Loucy (cell line): ENCODE results near the gene MOB1A.

Experiments used
- H2AFZ ChIP-seq: fragments of 200-600 bp; sonication (generic); 2 replicates; pipeline ENCODE4 v1.6.0; 2016; ENCODE audit warnings: antibody characterized with exemption, mild to moderate bottlenecking, low read length, moderate library complexity
- H3F3A ChIP-seq: fragments of 200-600 bp; 2 replicates; pipeline ENCODE4 v1.6.0; 2016; ENCODE audit warnings: antibody characterized with exemption, low read depth, mild to moderate bottlenecking
- H3K27me3 ChIP-seq: fragments of 200-600 bp; sonication (generic); 2 replicates; pipeline ENCODE4 v1.6.1; 2014; ENCODE audit warnings: low read length, mild to moderate bottlenecking; ENCODE audit not compliant: insufficient read depth, poor library complexity, severe bottlenecking
- H3K36me3 ChIP-seq: fragments of 200-600 bp; sonication (generic); 2 replicates; pipeline ENCODE4 v1.6.1; 2016; ENCODE audit warnings: low read length; ENCODE audit not compliant: insufficient read depth
- H3K4me1 ChIP-seq: fragments of 200-600 bp; sonication (generic); 2 replicates; pipeline ENCODE4 v1.5.1; 2014; ENCODE audit warnings: low read length, mild to moderate bottlenecking; ENCODE audit not compliant: insufficient read depth, poor library complexity, severe bottlenecking
- H3K4me2 ChIP-seq: fragments of 200-600 bp; sonication (generic); 2 replicates; pipeline ENCODE4 v1.6.0; 2014; ENCODE audit warnings: antibody characterized with exemption, low read length, low read depth, mild to moderate bottlenecking; ENCODE audit not compliant: poor library complexity, severe bottlenecking
- H3K4me3 ChIP-seq: fragments of 200-600 bp; sonication (generic); 2 replicates; pipeline ENCODE4 v1.5.1; 2014; ENCODE audit warnings: low read length, mild to moderate bottlenecking, mixed read lengths; ENCODE audit not compliant: poor library complexity, severe bottlenecking
- H3K79me2 ChIP-seq: fragments of 200-600 bp; sonication (generic); 2 replicates; pipeline ENCODE4 v1.6.1; 2014; ENCODE audit warnings: low read length; ENCODE audit not compliant: insufficient read depth
- H3K9ac ChIP-seq: fragments of 200-600 bp; sonication (generic); 2 replicates; pipeline ENCODE4 v1.6.0; 2014; ENCODE audit warnings: mild to moderate bottlenecking, low read depth, low read length, moderate library complexity; ENCODE audit not compliant: poor library complexity, severe bottlenecking
- H3K9me2 ChIP-seq: fragments of 200-600 bp; sonication (generic); replicated peaks from 2 replicates; pipeline ENCODE4 v1.6.1; 2016; ENCODE audit warnings: low read depth, low read length, mixed read lengths
- H3K9me3 ChIP-seq: fragments of 200-600 bp; sonication (generic); 2 replicates; pipeline ENCODE4 v1.6.1; 2014; ENCODE audit warnings: mild to moderate bottlenecking, antibody characterized with exemption, low read length, low read depth; ENCODE audit not compliant: insufficient read depth
- H4K20me1 ChIP-seq: fragments of 200-600 bp; sonication (generic); 2 replicates; pipeline ENCODE4 v1.6.0; 2014; ENCODE audit warnings: antibody characterized with exemption, low read length, mild to moderate bottlenecking; ENCODE audit not compliant: insufficient read depth, poor library complexity, severe bottlenecking
- CTCF ChIP-seq: fragments of 200-600 bp; sonication (generic); conservative IDR thresholded peaks from 2 replicates; pipeline ENCODE4 v1.5.1; 2014; ENCODE audit warnings: mild to moderate bottlenecking, antibody characterized with exemption, low read length
- EZH2phosphoT487 ChIP-seq: fragments of 200-600 bp; IDR thresholded peaks from 2 replicates; pipeline ENCODE4 v1.6.1; 2018; ENCODE audit warnings: antibody characterized with exemption, mild to moderate bottlenecking, moderate library complexity, borderline replicate concordance

The MOB1A gene

GRCh38 chr2:74148457-74149246 lies 30.0 kb downstream of the MOB1A start:
- no peaks in the 10 kb centered on the region for H4K20me1 ChIP-seq
- H3K9me3 ChIP-seq: no peaks in the 10 kb centered on the region
- H3K79me2 ChIP-seq: peaks cover 14% of the 10 kb centered on the region
- TF ChIP-seq EZH2phosphoT487: no peak
- no peak for TF ChIP-seq CTCF
- H3K9me2 ChIP-seq: no peaks in the 10 kb centered on the region
- H3F3A ChIP-seq: no peaks in the 10 kb centered on the region
- H3K4me3 ChIP-seq: peak overlapping the region; percentile 89
- peak overlapping the region; percentile 94 for H2AFZ ChIP-seq
- H3K9ac ChIP-seq: peak overlapping the region; percentile 87
- peaks cover 18% of the 10 kb centered on the region for H3K4me1 ChIP-seq
- peak overlapping the region; percentile 82 for H3K4me2 ChIP-seq
- no peaks in the 10 kb centered on the region for H3K27me3 ChIP-seq
- H3K36me3 ChIP-seq: peaks cover 18% of the 10 kb centered on the region; the same call in 1 of the 2 replicates

GRCh38 chr2:74147727-74148456 lies 30.8 kb downstream of the MOB1A start, which contains the start of gene BOLA3:
Gene BOLA3 (minus strand): TSS chr2:74147912. CDS start chr2:74147874, 38 bp downstream.
- H3K4me1 ChIP-seq: peaks cover 18% of the 10 kb centered on the region

More at GRCh38 chr2:74147727-74148456, 30.8 kb downstream of the MOB1A start, which contains the start of gene BOLA3:
- no peaks in the 10 kb centered on the region for H3K9me3 ChIP-seq
- H3F3A ChIP-seq: no peaks in the 10 kb centered on the region
- H4K20me1 ChIP-seq: no peaks in the 10 kb centered on the region
- peak within 1 kb of the TSS; percentile 89 for H3K4me3 ChIP-seq
- H3K9me2 ChIP-seq: no peaks in the 10 kb centered on the region
- peak within 1 kb of the TSS; percentile 87 for H3K9ac ChIP-seq
- H3K4me2 ChIP-seq: peak within 1 kb of the TSS; percentile 94
- peak within 1 kb of the TSS; percentile 94 for H2AFZ ChIP-seq
- H3K79me2 ChIP-seq: peaks cover 14% of the 10 kb centered on the region
- H3K36me3 ChIP-seq: peaks cover 10% of the 10 kb centered on the region; the same call in 1 of the 2 replicates
- TF ChIP-seq CTCF (peak; percentile 67), EZH2phosphoT487 (no peak)
- no peaks in the 10 kb centered on the region for H3K27me3 ChIP-seq
